ENCODE measurements around the gene BIK.

DNA sequence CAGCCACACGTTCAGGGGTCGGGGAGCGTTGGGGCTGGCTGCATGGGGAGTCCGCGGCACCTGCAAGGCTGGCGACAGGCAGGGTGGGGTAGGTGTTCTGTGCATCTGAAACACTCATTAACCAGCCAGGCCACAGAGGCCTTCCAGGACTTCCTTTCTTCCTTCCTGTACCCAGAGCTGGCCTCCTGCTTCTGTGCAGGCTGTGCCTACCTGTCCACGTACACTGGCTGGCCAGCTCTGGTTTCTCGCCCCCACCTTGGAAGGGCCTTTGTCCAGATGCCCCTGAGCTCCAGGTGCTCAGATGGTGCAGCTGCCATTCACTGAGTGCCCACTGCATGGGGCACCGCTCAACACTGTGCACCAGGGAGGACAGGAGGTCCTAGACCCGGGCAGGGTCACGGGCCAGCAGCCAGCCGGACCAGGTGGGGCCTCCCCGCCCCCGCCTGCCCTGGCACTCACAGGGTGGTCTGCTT is 60.5 kb downstream of the BIK start:
- TF ChIP-seq, protein P1, sequence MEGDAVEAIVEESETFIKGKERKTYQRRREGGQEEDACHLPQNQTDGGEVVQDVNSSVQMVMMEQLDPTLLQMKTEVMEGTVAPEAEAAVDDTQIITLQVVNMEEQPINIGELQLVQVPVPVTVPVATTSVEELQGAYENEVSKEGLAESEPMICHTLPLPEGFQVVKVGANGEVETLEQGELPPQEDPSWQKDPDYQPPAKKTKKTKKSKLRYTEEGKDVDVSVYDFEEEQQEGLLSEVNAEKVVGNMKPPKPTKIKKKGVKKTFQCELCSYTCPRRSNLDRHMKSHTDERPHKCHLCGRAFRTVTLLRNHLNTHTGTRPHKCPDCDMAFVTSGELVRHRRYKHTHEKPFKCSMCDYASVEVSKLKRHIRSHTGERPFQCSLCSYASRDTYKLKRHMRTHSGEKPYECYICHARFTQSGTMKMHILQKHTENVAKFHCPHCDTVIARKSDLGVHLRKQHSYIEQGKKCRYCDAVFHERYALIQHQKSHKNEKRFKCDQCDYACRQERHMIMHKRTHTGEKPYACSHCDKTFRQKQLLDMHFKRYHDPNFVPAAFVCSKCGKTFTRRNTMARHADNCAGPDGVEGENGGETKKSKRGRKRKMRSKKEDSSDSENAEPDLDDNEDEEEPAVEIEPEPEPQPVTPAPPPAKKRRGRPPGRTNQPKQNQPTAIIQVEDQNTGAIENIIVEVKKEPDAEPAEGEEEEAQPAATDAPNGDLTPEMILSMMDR (conservative IDR thresholded peaks at IDR 0.05 in 1 of 2, IDR thresholded peaks at IDR 0.05 in 1 of 2; ENCODE audit: low read depth in 1 of 2, low read length in 2 of 2): no peak
- TF ChIP-seq EZH2 (IDR thresholded peaks at IDR 0.05; ENCODE audit: low read length, missing control alignments): no peak

Measured in fibroblast of lung (primary cell).